ENCODE data around the gene NEK10.

Gene NEK10

GRCh38 chr3:27220166-27220565 lies 149.0 kb downstream of the NEK10 start:
- DNase-seq: no peak

- DNase-seq: no peak
These were observed 149.9 kb downstream of the NEK10 start for GRCh38 chr3:27219127-27219845.

- DNase-seq: no peak
These were observed 152.1 kb downstream of the NEK10 start for GRCh38 chr3:27216955-27217552.

- DNase-seq: no peak
These were observed 152.8 kb downstream of the NEK10 start for GRCh38 chr3:27216295-27216855.

- DNase-seq: no peak
These were observed 155.7 kb downstream of the NEK10 start for GRCh38 chr3:27213450-27213849.

GRCh38 chr3:27209617-27210264 lies 159.4 kb downstream of the NEK10 start:
- no peak for DNase-seq

GRCh38 chr3:27208961-27209616 lies 160.1 kb downstream of the NEK10 start:
- DNase-seq: no peak

GRCh38 chr3:27202959-27203358 lies 166.2 kb downstream of the NEK10 start:
- DNase-seq: no peak

GRCh38 chr3:27201492-27201891 lies 167.7 kb downstream of the NEK10 start:
- no peak for DNase-seq

DNA sequence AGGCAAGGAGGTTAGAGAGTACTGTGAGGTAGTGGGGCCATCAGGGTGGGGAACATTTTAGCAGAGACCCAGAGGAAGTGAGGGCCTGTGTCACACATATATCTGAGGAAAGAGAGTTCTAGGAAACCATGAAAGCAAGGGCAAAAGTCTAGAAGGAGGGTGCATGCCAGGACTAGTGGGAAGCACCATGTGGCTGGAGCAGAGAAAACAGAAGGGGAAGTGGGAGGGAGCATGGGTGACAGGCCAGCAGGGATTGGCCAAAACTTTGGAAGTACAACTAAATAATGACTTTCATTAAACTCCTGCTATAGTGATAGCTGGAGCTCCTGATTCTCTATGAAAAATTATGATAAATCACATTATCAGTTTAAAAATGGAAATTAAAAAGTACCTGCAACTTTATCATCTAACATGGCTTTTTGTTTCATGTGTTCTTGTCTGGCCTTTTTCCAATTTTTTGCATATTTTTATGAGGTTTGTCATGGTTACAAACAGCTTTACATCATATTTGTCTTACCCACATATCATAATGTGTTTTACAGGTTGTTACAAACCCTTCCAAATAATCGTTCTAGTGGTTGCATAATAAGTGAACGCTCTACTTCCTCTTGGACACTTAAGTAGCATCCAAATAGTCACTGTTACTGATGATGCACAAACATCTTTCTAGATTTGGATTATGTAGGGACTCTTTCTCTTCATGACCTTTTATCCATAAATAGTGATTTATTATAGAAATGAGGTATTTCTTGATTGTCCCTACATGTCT lies 168.3 kb downstream of the NEK10 start:
- DNase-seq: no peak

DNA sequence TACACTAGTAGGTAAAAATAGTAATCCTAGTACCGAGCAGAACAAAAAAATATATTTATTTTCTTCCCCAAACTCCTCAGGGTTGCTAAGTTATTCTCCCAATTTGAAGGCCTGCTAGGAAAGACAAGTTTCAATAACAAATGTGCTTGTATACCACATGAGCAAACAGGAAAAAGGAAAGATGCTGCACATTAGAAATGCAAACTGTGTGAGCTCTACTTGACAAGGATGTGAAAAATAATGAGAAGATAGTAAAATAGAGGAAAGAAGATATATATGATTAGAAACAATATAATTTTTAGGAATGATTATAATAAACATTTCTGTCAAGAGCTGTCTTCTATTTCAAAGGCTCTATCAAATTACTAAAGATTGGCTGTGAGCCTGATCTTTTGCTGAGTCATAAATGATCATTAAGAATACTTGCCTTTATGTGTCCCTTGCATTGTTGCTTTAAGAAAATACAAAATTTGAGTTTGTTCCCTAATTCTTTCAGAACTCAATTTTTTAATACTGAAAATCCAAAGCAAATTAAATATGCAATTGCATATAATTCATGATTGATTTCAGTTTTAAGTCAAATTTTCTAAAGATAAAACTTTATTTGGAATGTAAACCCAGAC lies 174.2 kb downstream of the NEK10 start:
- no peak for DNase-seq

DNA sequence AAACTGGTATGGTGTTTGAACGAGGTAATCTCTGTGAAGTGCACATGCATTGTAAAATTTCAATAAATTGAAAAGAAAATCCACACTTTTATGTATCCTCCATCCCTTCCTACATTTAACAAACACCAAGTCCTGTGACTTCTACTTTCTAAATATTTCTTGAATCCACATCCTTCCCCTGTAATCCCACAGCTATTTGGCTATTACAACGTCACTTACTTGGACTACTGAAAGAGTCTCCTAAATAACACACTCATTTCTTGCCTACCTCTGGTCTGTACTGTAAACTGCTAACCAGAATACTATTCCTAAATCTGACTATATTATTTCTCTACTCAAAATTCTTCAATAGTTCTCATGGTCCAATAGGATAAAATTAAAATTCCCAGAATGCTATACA lies 176.1 kb downstream of the NEK10 start:
- no peak for DNase-seq

GRCh38 chr3:27186013-27186412 lies 183.2 kb downstream of the NEK10 start:
- no peak for DNase-seq

GRCh38 chr3:27185231-27185989 lies 183.8 kb downstream of the NEK10 start:
- no peak for DNase-seq

DNA sequence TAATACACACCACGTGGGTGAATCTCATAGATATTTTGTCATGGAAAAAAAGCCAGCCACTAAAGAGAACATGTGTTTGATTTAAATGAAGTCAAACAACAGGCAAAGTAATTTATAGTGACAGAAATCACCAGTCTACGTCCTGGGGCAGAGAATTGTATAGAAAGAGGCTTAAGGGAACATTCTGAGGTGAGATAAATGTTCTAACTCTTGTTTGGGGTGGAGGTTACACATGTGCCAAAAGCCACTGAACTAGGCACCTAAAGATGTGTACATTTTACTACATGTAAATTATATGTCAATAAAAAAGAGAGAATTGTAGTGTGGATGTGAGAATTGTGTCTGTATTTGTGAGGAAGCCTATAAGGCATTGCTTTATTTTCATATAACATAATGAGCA lies 184.9 kb downstream of the NEK10 start:
- no peak for DNase-seq

- DNase-seq: no peak
These were observed 192.9 kb downstream of the NEK10 start for GRCh38 chr3:27176256-27176655.

DNA sequence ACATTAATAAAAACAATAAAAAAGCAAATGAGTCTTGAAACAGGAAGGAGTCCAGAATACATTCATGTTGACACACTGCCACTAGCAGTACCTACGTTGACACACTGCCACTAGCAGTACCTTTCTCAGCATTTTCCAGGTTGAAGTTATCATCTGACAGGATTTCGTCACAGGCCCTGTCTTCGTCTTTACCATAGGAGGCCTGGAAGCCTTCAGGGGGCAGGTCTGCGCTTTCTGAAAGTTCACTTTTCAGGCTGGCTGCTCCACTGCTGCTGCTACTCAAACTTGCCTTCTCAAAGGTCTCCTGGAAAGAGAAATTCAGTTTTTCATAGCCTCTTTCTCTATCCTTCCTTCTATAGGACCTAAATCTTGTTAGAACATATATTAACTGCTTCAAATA lies 194.7 kb downstream of the NEK10 start:
- no peak for DNase-seq

DNA sequence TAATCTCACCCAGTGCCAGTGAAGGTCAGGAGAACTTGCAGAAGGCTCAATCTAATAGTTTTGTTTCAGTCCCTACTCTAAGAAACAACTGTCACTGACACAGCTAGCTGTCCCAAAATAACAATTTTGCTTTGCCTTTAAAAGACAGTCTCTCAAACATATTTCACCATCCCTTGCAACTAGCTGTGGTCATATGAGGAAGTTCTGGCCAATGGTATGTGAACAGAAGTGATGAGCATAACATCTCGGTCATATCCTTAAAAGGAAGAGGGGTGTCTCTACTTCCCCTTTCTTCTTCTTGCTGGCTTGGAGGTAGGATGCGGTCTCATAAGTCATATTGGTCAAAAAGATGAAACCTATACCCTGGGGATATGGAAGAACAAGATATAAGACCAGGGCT lies 198.1 kb downstream of the NEK10 start:
- DNase-seq: no peak

DNA sequence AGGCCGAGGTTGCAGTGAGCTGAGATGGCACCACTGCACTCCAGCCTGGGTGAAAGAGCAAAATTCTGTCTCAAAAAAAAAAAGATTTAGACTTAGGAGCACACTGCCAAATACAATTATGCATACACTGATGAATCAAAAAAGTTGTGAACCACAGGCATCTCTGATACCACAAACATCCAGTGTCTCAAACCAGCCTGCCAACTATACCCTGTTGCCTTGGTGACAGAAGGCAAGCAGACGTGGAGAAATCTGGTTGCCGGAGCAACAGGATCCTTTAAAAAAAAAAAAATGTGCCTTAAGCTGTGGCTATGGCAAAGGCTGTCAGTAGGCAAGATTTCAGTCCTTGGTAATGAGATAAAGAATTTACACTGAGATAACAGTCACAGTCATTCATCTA lies 202.3 kb downstream of the NEK10 start:
- DNase-seq: no peak

- no peak for DNase-seq
These were observed 203.9 kb downstream of the NEK10 start for GRCh38 chr3:27165321-27165721.

GRCh38 chr3:27160779-27161287 lies 208.3 kb downstream of the NEK10 start:
- no peak for DNase-seq

Measured in cerebellar nuclear complex (tissue), 1 donor.